HepG2 (cell line): ENCODE results near the gene KCNF1.

Experiments used
- TAF1 ChIP-seq: sonication (generic); formaldehyde crosslinking; IDR thresholded peaks from 2 replicates; pipeline ENCODE4 v1.4.0; 2020; ENCODE audit warnings: missing genetic modification reagents
- ZBTB7B ChIP-seq: sonication (generic); formaldehyde crosslinking; IDR thresholded peaks from 2 replicates; pipeline ENCODE4 v1.4.0; 2020; ENCODE audit warnings: missing genetic modification reagents
- ZNF17 ChIP-seq: sonication (generic); formaldehyde crosslinking; IDR thresholded peaks from 2 replicates; pipeline ENCODE4 v1.5.0; 2020; ENCODE audit warnings: mild to moderate bottlenecking, missing genetic modification reagents
- TF ChIP-seq, protein P1 (sequence below): sonication (generic); formaldehyde crosslinking; IDR thresholded peaks from 2 replicates; pipeline ENCODE4 v1.4.0; 2020; ENCODE audit warnings: missing genetic modification reagents
- TF ChIP-seq, protein P2 (sequence below), 2 experiments: IDR thresholded peaks; 2 replicates each; pipeline ENCODE4 v1.6.1; 2011 to 2012; ENCODE audit warnings: low read length in 2 of 2, borderline replicate concordance in 1 of 2, low read depth in 1 of 2, mild to moderate bottlenecking in 1 of 2, moderate library complexity in 1 of 2
- TF ChIP-seq, protein P3 (sequence below): sonication (generic); formaldehyde crosslinking; IDR thresholded peaks from 2 replicates; pipeline ENCODE4 v1.5.0; 2020; ENCODE audit warnings: mild to moderate bottlenecking, missing genetic modification reagents, moderate library complexity

DNA sequence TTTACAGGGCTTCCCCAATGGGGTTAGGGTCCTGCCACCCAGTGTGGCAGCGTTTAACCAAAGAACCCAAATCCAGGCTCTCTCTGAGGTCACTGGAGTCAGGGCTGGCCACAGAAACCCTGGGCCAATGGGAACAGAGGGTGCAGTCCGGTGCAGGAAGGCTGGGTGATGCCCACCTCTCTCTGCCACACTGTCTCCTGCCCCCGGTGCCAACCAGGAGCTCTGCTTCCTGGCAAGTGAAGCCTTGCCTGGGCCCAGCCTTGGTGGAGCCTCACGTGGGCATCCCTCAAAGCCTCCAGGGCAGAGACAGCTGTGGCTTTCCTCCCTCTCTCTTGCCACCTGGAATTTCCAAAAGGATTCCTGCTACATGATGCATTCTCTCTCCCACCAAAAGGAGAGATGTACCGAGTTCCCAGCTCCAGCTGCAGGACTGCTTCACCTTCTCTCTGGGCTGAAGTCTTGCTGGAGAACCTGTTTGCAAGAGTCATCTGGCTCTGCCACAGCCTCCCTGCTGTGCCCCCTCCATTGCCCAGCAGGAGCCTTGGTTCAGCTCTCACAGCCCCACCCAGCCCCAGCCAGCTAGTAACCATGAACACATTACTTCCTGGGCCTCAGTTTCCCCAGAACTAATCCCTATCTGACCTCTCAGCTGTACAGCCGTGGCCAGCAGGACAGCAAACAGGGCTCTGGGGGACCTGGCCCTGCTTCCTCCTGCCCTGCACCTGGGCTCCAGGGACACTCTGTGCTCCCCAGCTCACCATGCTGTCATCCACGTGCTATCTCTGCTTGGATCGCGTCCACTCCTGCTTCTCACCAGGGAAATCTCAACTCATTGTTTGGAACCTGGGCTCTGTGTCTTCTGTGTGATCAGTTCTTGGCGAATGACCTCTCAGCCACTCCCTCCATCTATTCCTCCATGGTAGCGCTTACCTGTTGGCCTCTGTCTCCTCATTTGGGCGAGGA lies 43.4 kb downstream of the KCNF1 start:
- TF ChIP-seq, protein P1, sequence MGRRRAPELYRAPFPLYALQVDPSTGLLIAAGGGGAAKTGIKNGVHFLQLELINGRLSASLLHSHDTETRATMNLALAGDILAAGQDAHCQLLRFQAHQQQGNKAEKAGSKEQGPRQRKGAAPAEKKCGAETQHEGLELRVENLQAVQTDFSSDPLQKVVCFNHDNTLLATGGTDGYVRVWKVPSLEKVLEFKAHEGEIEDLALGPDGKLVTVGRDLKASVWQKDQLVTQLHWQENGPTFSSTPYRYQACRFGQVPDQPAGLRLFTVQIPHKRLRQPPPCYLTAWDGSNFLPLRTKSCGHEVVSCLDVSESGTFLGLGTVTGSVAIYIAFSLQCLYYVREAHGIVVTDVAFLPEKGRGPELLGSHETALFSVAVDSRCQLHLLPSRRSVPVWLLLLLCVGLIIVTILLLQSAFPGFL, result no peak
- TF ChIP-seq, protein P2, sequence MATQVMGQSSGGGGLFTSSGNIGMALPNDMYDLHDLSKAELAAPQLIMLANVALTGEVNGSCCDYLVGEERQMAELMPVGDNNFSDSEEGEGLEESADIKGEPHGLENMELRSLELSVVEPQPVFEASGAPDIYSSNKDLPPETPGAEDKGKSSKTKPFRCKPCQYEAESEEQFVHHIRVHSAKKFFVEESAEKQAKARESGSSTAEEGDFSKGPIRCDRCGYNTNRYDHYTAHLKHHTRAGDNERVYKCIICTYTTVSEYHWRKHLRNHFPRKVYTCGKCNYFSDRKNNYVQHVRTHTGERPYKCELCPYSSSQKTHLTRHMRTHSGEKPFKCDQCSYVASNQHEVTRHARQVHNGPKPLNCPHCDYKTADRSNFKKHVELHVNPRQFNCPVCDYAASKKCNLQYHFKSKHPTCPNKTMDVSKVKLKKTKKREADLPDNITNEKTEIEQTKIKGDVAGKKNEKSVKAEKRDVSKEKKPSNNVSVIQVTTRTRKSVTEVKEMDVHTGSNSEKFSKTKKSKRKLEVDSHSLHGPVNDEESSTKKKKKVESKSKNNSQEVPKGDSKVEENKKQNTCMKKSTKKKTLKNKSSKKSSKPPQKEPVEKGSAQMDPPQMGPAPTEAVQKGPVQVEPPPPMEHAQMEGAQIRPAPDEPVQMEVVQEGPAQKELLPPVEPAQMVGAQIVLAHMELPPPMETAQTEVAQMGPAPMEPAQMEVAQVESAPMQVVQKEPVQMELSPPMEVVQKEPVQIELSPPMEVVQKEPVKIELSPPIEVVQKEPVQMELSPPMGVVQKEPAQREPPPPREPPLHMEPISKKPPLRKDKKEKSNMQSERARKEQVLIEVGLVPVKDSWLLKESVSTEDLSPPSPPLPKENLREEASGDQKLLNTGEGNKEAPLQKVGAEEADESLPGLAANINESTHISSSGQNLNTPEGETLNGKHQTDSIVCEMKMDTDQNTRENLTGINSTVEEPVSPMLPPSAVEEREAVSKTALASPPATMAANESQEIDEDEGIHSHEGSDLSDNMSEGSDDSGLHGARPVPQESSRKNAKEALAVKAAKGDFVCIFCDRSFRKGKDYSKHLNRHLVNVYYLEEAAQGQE (IDR thresholded peaks at IDR 0.05; ENCODE audit: borderline replicate concordance in 1 of 2, low read depth in 1 of 2, low read length in 2 of 2), result no peak
- no peak for TF ChIP-seq ZNF17
- no peak for TF ChIP-seq TAF1 (CRISPR knock-in tag)
- TF ChIP-seq, protein P3, sequence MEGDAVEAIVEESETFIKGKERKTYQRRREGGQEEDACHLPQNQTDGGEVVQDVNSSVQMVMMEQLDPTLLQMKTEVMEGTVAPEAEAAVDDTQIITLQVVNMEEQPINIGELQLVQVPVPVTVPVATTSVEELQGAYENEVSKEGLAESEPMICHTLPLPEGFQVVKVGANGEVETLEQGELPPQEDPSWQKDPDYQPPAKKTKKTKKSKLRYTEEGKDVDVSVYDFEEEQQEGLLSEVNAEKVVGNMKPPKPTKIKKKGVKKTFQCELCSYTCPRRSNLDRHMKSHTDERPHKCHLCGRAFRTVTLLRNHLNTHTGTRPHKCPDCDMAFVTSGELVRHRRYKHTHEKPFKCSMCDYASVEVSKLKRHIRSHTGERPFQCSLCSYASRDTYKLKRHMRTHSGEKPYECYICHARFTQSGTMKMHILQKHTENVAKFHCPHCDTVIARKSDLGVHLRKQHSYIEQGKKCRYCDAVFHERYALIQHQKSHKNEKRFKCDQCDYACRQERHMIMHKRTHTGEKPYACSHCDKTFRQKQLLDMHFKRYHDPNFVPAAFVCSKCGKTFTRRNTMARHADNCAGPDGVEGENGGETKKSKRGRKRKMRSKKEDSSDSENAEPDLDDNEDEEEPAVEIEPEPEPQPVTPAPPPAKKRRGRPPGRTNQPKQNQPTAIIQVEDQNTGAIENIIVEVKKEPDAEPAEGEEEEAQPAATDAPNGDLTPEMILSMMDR (CRISPR knock-in tag), result no peak
- no peak for TF ChIP-seq ZBTB7B
